Keratinocyte (primary cell): Measurements from ENCODE around the gene CHN2.

Experiments
- EZH2 ChIP-seq: IDR thresholded peaks from one replicate; pipeline ENCODE4 v1.6.1; 2012; ENCODE audit warnings: inconsistent platforms, mild to moderate bottlenecking, low read length, moderate library complexity
- TF ChIP-seq, protein P1 (sequence below), 3 experiments: IDR thresholded peaks in 1 of 3; conservative IDR thresholded peaks in 1 of 3; optimal IDR thresholded peaks in 1 of 3; 2 replicates in 2 of 3; 3 replicates in 1 of 3; pipeline versions ENCODE3 to v1.5.1; 2011; ENCODE audit warnings: low read length in 3 of 3, mild to moderate bottlenecking in 3 of 3, moderate library complexity in 2 of 3, control low read depth in 1 of 3, inconsistent platforms in 1 of 3; ENCODE audit not compliant: insufficient read depth in 2 of 3; ENCODE audit errors: extremely low read depth in 1 of 3

DNA sequence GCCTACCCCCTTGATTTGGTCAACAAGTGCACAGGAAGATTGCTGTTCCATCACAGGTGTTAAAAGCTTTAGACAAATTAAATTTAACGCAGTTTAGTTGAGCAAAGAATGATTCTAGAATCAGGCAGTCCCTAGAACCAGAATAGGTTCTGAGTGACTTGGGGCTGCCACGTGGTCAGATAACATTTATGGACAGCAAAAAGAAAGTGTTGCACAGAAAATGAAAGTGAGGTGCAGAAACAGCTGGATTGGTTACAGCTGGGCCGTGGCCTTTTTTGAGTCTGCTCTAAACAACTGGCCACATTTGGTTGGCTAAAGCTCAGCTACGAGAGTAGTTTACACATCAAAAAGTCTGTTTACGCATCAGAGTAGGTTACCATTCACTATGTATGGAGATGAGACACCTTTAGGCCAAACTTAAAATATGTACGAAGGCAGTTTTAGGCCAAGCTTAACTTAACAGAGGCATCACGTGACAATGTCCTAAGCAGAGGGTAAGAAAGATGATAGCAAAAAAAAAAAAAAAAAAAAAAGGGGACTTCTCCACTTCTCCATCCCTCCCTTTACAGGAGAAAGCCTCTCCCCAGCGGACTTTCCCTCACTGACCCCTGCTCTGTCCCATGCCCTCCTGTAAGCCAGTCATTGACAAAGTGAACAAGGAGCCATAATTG, 235.8 kb downstream of the CHN2 start:
- TF ChIP-seq, protein P1, sequence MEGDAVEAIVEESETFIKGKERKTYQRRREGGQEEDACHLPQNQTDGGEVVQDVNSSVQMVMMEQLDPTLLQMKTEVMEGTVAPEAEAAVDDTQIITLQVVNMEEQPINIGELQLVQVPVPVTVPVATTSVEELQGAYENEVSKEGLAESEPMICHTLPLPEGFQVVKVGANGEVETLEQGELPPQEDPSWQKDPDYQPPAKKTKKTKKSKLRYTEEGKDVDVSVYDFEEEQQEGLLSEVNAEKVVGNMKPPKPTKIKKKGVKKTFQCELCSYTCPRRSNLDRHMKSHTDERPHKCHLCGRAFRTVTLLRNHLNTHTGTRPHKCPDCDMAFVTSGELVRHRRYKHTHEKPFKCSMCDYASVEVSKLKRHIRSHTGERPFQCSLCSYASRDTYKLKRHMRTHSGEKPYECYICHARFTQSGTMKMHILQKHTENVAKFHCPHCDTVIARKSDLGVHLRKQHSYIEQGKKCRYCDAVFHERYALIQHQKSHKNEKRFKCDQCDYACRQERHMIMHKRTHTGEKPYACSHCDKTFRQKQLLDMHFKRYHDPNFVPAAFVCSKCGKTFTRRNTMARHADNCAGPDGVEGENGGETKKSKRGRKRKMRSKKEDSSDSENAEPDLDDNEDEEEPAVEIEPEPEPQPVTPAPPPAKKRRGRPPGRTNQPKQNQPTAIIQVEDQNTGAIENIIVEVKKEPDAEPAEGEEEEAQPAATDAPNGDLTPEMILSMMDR (optimal IDR thresholded peaks at IDR 0.05 in 1 of 3, IDR thresholded peaks at IDR 0.05 in 1 of 3, conservative IDR thresholded peaks at IDR 0.05 in 1 of 3; ENCODE audit: extremely low read depth in 1 of 3, insufficient read depth in 2 of 3, low read length in 3 of 3): no peak
- TF ChIP-seq EZH2: no peak
